Activated CD4-positive, alpha-beta T cell treated with anti-CD3 and anti-CD28 coated beads for 24 hours (primary cell): ENCODE results near the gene SERPINB2.
"Not testable (repeated sequence)": the region's sequence is repeated elsewhere in the genome, so short reads cannot be mapped to it uniquely, and the experiment has no call there.

Experiments used
- DNase-seq, 2 donors: peaks; one replicate each; pipeline ENCODE4 v3.0.0-alpha.2; 2020; ENCODE audit warnings: low read depth in 2 of 2

Gene SERPINB2

GRCh38 chr18:63888470-63889190 lies 1.1 kb downstream of the SERPINB2 start:
- no peak for DNase-seq

- no peak for DNase-seq
Measured at GRCh38 chr18:63889626-63890025, 2.1 kb downstream of the SERPINB2 start.

- DNase-seq = no peak
Measured at GRCh38 chr18:63890237-63890949, 2.9 kb downstream of the SERPINB2 start.

- DNase-seq = no peak
Measured at GRCh38 chr18:63890950-63891304, 3.4 kb downstream of the SERPINB2 start.

- DNase-seq = no peak
Measured at GRCh38 chr18:63892566-63892965, 5.1 kb downstream of the SERPINB2 start.

GRCh38 chr18:63894106-63894772 lies 6.7 kb downstream of the SERPINB2 start:
- DNase-seq = no peak

- DNase-seq = no peak
Measured at GRCh38 chr18:63895190-63895589, 7.7 kb downstream of the SERPINB2 start.

GRCh38 chr18:63897072-63897471 lies 9.6 kb downstream of the SERPINB2 start:
- DNase-seq = no peak

GRCh38 chr18:63899206-63899605 lies 11.7 kb downstream of the SERPINB2 start:
- DNase-seq = no peak

GRCh38 chr18:63903851-63904570 lies 16.5 kb downstream of the SERPINB2 start:
- no peak for DNase-seq

- DNase-seq = no peak
Measured at GRCh38 chr18:63904694-63905093, 17.2 kb downstream of the SERPINB2 start.

- DNase-seq = no peak
Measured at GRCh38 chr18:63905361-63905760, 17.9 kb downstream of the SERPINB2 start.

GRCh38 chr18:63906056-63906455 lies 18.6 kb downstream of the SERPINB2 start:
- no peak for DNase-seq

GRCh38 chr18:63907664-63908063 lies 20.2 kb downstream of the SERPINB2 start, which contains the start of gene SERPINB10:
SERPINB10 (plus strand) TSS chr18:63907958; CDS start chr18:63915511, 7,553 bp downstream.
- no peak for DNase-seq

GRCh38 chr18:63908858-63909257 lies 21.4 kb downstream of the SERPINB2 start:
- no peak for DNase-seq

- no peak for DNase-seq
Measured at GRCh38 chr18:63909870-63910269, 22.4 kb downstream of the SERPINB2 start.

- DNase-seq = no peak
Measured at GRCh38 chr18:63917817-63918216, 30.3 kb downstream of the SERPINB2 start.

- no peak for DNase-seq
Measured at GRCh38 chr18:63922049-63922448, 34.5 kb downstream of the SERPINB2 start.

- no peak for DNase-seq
Measured at GRCh38 chr18:63924551-63924950, 37.0 kb downstream of the SERPINB2 start.

- DNase-seq = no peak
Measured at GRCh38 chr18:63928331-63928730, 40.8 kb downstream of the SERPINB2 start.

- not testable (repeated sequence) for DNase-seq
Measured at GRCh38 chr18:63929369-63929768, 41.9 kb downstream of the SERPINB2 start.

- DNase-seq = no peak
Measured at GRCh38 chr18:63930773-63931354, 43.4 kb downstream of the SERPINB2 start.
